Lower leg skin (tissue), 4 donors: Measurements from ENCODE around the gene CD82. TPM values are rescaled to one million over a fixed set of nuclear protein-coding genes. Genes with fewer than 3 reads are reported as not detected.

Source experiments
- DNase-seq, 2 donors: peaks; one replicate each; pipeline ENCODE4 v3.0.0-alpha.2; 2019; ENCODE audit warnings: low spot score in 2 of 2
- H3K4me3 ChIP-seq: fragments of 200-600 bp; sonication (generic); 2 replicates; pipeline ENCODE4 v1.5.1; 2017; ENCODE audit warnings: mild to moderate bottlenecking, low read depth; ENCODE audit not compliant: poor library complexity, severe bottlenecking
- CTCF ChIP-seq, 3 donors: fragments of 450-650 bp; IDR thresholded peaks; one replicate each; pipeline ENCODE4 v1.5.1; 2016; ENCODE audit warnings: antibody characterized with exemption in 3 of 3, mild to moderate bottlenecking in 3 of 3, moderate library complexity in 2 of 3
- POLR2A ChIP-seq, 2 donors: fragments of 450-650 bp; IDR thresholded peaks; one replicate each; pipeline ENCODE4 v1.6.1; 2016 to 2017; ENCODE audit warnings: antibody characterized with exemption in 2 of 2, mild to moderate bottlenecking in 1 of 2, moderate library complexity in 1 of 2
- WGBS, 2 donors: methylation state at CpG; one replicate each; pipeline ENCODE4 v1.1.5; 2018; 5-methylcytosine and 5-hydroxymethylcytosine counted together
- intact Hi-C: fragments of 100-400 bp; cut with DNase I; formaldehyde crosslinking; loops from one replicate; pipeline ENCODE4 v1.15.0; 2023; ENCODE audit warnings: low total_unique reads
- total RNA-seq, 4 donors: library from RNA; depleted of rRNA; stranded (reverse); fragments of >200 nt; gene quantifications; one replicate each; pipeline ENCODE4 v1.1.0, GENCODE V29; 2016

Gene CD82
- total RNA-seq, 4 donors from 2014 or later, result 47.1 to 95.4 (median 76.6) TPM

DNA sequence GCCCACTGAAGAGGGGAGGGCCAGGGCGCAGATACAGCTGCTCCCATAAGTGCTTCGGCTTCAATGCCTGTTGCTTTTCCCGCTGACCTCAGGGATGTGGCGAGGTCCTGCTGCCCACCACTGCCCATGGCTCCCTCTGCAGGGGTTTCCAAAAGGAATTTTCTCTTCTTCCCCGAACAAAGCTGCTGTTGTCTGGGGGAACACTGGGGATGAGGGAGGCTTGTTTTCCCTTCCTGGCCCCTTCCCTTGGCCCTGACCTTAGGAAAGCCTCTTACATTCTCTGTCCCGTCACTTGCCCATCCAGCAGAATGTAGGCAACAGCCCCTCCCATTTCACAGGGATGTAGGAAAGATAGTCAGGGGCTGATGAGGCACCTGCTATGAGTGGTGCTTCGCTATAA lies 34.8 kb downstream of the CD82 start:
- intact Hi-C loops, result no loop called here
- no peak overlapping the region for H3K4me3 ChIP-seq
- TF ChIP-seq POLR2A (IDR thresholded peaks at IDR 0.05), result no peak
- no peak for TF ChIP-seq CTCF (IDR thresholded peaks at IDR 0.05)
- 97 to 98% methylated on average over 7 of the region's 7 CpGs for WGBS, 2 donors
- DNase-seq, result no peak

DNA sequence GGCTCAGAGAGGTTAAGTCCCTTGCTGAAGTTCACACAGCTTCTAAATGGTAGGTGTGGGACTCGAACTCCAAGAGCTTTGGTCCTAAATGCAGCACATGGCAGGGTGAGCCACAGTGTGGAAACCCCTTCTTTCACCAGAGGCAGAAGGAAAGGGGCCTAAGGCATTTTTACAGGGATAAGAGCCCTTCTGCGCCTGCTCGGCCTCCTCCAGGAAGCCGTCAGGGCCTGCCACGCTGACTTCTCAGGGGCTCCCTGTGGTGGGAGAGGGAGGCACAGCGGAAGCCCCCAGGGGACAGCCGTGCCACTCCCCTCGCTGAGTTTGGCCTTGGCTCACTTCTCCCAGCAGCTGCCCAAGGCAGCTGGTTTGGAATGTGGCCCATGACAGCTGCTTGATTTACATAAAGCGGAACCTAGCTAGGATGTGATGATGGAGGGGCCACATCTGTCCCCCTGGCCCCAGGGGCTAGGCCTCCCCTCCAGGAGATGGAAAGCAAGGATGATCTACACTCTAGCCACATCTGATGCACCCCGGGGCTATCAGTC lies 35.4 kb downstream of the CD82 start:
- H3K4me3 ChIP-seq, result no peak overlapping the region
- DNase-seq, result no peak
- no peak for TF ChIP-seq POLR2A (IDR thresholded peaks at IDR 0.05)
- no peak for TF ChIP-seq CTCF (IDR thresholded peaks at IDR 0.05)
- intact Hi-C loops, result no loop called here
- 49 to 71% methylated on average over 4 to 10 of the region's 10 CpGs for WGBS, 2 donors

DNA sequence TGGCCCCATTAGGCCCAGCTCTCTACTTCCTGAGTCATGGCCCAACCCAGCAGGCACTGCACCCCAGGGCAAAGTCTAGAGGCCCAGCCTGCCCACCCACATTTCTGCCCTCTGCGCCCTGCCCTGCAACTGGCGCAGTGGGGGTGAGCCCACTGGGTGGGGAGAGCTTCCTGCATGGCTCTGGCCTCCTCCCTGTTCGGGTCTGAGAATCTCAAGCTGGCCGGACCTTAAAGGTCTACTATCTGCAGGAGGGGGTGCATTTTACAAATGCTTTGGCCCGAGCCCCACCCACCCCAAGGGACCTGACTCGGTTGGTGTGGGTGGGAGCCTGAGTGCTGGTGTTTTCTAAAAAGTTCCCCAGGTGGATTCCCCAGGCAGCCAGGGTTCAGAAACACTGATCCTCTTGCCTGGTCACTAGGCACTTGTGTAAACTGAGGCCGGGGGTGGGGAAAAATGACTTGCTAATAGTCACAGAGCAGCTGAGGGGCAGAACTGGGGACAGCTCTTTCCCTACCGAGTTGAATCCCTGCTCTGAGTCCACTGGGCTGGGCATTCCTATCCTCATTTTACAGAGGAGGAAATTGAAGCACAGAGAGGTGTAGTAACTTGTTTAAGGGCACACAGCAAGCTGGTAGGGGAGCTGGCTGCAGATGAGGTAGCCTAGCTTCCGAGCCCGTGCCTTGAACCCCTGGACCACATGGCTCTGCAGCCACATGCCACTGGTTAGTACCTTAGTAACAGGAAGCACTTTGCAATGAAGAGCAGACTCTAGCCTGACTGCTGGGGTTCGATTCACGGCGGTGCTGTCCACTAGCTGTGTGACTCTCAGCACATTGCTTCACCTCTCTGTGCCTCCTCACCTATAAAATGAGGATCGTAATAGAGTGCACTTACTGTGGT lies 36.3 kb downstream of the CD82 start:
- WGBS, 2 donors, result 76% methylated on average over 12 to 13 of the region's 14 CpGs
- TF ChIP-seq CTCF (IDR thresholded peaks at IDR 0.05), result no peak
- no peak for TF ChIP-seq POLR2A (IDR thresholded peaks at IDR 0.05)
- intact Hi-C loops, result no loop called here
- no peak overlapping the region for H3K4me3 ChIP-seq
- no peak for DNase-seq

DNA sequence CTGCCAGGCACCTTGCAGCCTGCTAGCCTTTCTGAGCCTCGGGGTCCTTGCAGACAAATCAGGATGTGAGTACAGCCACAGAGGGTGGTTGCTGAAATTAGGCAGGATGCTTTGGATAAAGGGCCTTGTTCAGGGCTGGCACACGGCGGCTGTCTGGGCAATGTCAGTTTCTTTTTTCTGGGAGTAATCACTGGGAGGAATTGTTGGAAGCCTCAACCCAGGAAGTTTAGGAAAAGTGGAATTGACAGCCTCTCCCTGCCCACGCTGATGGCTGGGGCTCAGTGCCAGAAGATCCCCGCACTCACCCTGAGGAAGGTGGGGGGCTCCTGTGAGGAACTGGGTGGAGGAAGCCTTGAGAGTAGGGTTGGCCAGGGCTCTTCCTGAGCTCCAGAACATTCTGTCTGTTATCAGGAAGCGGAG lies 37.4 kb downstream of the CD82 start:
- no peak for DNase-seq
- no peak overlapping the region for H3K4me3 ChIP-seq
- WGBS, 2 donors, result 49 to 57% methylated on average over 6 of the region's 6 CpGs
- intact Hi-C loops, result no loop called here
- no peak for TF ChIP-seq POLR2A (IDR thresholded peaks at IDR 0.05)
- TF ChIP-seq CTCF (IDR thresholded peaks at IDR 0.05), result no peak

- TF ChIP-seq CTCF (IDR thresholded peaks at IDR 0.05) (no peak), POLR2A (IDR thresholded peaks at IDR 0.05) (no peak)
- H3K4me3 ChIP-seq, result no peak overlapping the region
- intact Hi-C loops, result no loop called here
- WGBS, 2 donors, result 74 to 79% methylated on average over 6 of the region's 6 CpGs
- DNase-seq, result no peak
Observed at GRCh38 chr11:44604171-44604581, 38.7 kb downstream of the CD82 start.
